C4-2B (cell line): ENCODE data around the gene CFLAR.

Experiments
- CTCF ChIP-seq: fragments of 450-650 bp; conservative IDR thresholded peaks from 2 replicates; pipeline ENCODE4 v1.5.1; 2017; ENCODE audit warnings: mild to moderate bottlenecking
- ZFX ChIP-seq: fragments of 450-650 bp; IDR thresholded peaks from 2 replicates; pipeline ENCODE4 v1.6.1; 2017

DNA sequence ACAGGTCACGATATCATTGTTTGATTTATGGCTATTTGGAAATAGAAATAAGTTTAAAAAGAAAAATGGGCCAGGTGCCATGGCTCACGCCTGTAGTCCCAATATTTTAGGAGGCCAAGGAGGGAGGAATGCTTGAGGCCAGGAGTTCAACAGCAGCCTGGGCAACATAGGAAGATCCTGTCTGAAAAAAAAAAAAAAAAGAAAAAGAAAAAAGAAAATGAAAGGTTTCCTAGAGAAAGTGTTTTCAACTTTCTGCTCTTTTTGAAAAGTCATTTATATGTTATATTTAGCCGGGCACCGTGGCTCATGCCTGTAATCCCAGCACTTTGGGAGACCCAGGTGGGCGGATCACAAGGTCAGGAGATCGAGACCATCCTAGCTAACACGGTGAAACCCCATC is 41.0 kb upstream of the CFLAR start:
- TF ChIP-seq CTCF = no peak
- TF ChIP-seq ZFX = no peak
